ENCODE data around the gene MDN1. TPM values are rescaled to one million over a fixed set of nuclear protein-coding genes. Genes with fewer than 3 reads are reported as not detected.

MDN1 gene, protein sequence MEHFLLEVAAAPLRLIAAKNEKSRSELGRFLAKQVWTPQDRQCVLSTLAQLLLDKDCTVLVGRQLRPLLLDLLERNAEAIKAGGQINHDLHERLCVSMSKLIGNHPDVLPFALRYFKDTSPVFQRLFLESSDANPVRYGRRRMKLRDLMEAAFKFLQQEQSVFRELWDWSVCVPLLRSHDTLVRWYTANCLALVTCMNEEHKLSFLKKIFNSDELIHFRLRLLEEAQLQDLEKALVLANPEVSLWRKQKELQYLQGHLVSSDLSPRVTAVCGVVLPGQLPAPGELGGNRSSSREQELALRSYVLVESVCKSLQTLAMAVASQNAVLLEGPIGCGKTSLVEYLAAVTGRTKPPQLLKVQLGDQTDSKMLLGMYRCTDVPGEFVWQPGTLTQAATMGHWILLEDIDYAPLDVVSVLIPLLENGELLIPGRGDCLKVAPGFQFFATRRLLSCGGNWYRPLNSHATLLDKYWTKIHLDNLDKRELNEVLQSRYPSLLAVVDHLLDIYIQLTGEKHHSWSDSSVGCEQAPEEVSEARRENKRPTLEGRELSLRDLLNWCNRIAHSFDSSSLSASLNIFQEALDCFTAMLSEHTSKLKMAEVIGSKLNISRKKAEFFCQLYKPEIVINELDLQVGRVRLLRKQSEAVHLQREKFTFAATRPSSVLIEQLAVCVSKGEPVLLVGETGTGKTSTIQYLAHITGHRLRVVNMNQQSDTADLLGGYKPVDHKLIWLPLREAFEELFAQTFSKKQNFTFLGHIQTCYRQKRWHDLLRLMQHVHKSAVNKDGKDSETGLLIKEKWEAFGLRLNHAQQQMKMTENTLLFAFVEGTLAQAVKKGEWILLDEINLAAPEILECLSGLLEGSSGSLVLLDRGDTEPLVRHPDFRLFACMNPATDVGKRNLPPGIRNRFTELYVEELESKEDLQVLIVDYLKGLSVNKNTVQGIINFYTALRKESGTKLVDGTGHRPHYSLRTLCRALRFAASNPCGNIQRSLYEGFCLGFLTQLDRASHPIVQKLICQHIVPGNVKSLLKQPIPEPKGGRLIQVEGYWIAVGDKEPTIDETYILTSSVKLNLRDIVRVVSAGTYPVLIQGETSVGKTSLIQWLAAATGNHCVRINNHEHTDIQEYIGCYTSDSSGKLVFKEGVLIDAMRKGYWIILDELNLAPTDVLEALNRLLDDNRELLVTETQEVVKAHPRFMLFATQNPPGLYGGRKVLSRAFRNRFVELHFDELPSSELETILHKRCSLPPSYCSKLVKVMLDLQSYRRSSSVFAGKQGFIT (N-terminal part only)
- 10 to 100 TPM; 13.1 to 44.6 (median 20.8) TPM for total RNA-seq

DNA sequence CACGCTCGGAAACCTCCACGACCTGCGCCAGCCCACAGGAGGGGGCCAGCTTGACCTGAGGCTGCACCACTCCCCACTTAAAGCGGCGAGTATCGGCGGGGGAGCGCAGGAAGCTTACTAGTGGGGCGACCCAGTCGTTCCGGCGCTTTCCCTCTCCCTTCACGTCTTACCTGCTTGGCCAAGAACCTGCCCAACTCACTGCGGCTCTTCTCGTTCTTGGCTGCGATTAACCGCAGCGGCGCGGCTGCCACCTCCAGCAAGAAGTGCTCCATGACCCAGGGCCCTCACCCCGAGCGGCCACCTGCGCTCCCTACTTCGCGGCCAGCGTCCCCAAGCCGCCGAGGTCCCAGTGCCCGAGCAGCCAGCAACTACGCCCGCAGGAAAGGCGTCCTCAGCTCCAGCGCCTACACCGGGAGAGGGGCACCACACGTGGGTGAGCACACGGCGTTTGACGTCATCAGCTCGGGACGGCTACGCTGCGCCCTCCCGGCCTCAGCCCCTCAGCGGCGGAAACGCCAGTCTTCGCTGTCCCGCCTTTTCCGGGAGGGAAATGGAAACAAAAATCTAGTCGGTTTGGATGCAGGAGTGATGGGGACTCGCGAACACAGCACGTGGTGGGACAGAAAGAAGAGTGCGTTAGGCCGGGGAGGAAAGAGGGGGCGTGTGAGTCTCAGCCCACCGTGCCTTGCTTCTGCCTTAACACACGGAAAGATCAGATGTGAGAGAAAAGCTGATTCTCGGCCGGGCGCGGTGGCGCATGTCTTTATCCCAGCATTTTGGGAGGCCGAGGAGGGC lies at the start of gene MDN1:
Gene MDN1 (minus strand): TSS at position 459 of the 795 bp plus-strand sequence. CDS start 187 bp downstream, at position 272.
- peak in 3 of 4 donors; percentile 47 to 72 (median 47) for TF ChIP-seq POLR2A (IDR thresholded peaks at IDR 0.05)
- TF ChIP-seq, protein P1, sequence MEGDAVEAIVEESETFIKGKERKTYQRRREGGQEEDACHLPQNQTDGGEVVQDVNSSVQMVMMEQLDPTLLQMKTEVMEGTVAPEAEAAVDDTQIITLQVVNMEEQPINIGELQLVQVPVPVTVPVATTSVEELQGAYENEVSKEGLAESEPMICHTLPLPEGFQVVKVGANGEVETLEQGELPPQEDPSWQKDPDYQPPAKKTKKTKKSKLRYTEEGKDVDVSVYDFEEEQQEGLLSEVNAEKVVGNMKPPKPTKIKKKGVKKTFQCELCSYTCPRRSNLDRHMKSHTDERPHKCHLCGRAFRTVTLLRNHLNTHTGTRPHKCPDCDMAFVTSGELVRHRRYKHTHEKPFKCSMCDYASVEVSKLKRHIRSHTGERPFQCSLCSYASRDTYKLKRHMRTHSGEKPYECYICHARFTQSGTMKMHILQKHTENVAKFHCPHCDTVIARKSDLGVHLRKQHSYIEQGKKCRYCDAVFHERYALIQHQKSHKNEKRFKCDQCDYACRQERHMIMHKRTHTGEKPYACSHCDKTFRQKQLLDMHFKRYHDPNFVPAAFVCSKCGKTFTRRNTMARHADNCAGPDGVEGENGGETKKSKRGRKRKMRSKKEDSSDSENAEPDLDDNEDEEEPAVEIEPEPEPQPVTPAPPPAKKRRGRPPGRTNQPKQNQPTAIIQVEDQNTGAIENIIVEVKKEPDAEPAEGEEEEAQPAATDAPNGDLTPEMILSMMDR (IDR thresholded peaks at IDR 0.05): peak in 1 of 6 experiments; percentile 8
- H3K36me3 ChIP-seq: no peaks in the 10 kb centered on the region
- H3K27me3 ChIP-seq: no peaks in the 10 kb centered on the region
- no peaks in the 10 kb centered on the region for H3K9me3 ChIP-seq
- peak within 1 kb of the TSS; percentile 74 to 92 (median 82) for H3K4me3 ChIP-seq
- peak within 1 kb of the TSS; percentile 89 to 96 (median 91) for H3K27ac ChIP-seq
- peak; percentile 38 for DNase-seq
- WGBS, 2 donors: 0% methylated on average over 21 to 31 of the region's 65 CpGs
- intact Hi-C loops (cut with DNase I): no loop called here
- H3K4me1 ChIP-seq: peaks cover 16 to 32% (median 17%) of the 10 kb centered on the region in 3 donors

DNA sequence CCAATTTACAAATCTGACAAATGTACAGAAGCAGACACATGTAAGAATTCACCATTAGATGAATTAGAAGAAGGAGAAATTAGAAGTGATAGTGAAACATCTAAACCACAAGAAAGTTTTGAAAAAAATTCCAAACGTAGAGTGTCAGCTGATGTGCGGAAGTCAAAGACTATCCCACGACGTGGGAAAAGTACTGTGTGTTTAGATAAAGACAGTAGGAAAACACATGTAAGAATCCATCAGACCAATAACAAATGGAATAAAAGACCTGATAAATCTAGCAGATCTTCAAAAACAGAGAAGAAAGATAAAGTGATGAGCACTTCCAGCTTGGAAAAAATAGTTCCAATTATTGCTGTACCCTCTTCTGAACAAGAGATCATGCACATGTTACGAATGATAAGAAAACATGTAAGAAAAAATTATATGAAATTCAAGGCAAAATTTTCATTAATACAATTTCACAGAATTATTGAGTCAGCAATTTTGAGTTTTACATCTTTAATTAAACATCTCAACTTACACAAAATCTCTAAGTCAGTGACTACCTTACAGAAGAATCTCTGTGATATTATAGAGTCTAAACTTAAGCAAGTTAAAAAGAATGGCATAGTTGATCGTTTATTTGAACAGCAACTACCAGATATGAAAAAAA lies 46.6 kb upstream of the MDN1 start:
- TF ChIP-seq, protein P1 (IDR thresholded peaks at IDR 0.05): no peak
- no peak for TF ChIP-seq POLR2A (IDR thresholded peaks at IDR 0.05)
- H3K27ac ChIP-seq: no peak overlapping the region
- WGBS, 2 donors: 92 to 95% methylated on average over 6 of the region's 6 CpGs
- intact Hi-C loops (cut with DNase I): no loop called here
- no peaks in the 10 kb centered on the region for H3K27me3 ChIP-seq
- H3K4me3 ChIP-seq: no peak overlapping the region
- no peaks in the 10 kb centered on the region for H3K9me3 ChIP-seq
- DNase-seq: no peak
- H3K4me1 ChIP-seq: no peaks in the 10 kb centered on the region
- H3K36me3 ChIP-seq: peaks cover 11 to 89% (median 14%) of the 10 kb centered on the region in 3 donors

DNA sequence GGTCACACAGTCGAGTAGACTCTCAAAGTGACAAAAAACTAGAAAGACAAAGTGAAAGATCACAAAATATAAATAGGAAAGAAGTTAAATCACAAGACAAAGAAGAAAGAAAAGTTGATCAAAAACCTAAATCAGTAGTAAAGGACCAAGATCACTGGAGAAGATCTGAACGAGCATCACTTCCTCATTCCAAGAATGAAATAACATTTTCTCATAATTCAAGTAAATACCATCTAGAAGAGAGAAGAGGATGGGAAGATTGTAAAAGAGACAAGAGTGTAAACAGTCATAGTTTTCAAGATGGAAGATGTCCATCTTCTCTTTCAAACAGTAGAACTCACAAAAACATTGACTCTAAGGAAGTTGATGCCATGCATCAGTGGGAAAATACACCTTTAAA lies 43.1 kb upstream of the MDN1 start:
- Histone ChIP-seq H3K4me3 (no peak overlapping the region), H3K27ac (no peak overlapping the region), H3K9me3 (no peaks in the 10 kb centered on the region), H3K4me1 (no peaks in the 10 kb centered on the region), H3K36me3 (peaks cover 11 to 98% (median 20%) of the 10 kb centered on the region in 3 donors), H3K27me3 (no peaks in the 10 kb centered on the region)
- no peak for TF ChIP-seq POLR2A (IDR thresholded peaks at IDR 0.05)
- TF ChIP-seq, protein P1 (IDR thresholded peaks at IDR 0.05): no peak
- no peak for DNase-seq
- 81 to 91% methylated on average over 2 of the region's 2 CpGs for WGBS, 2 donors
- intact Hi-C loops (cut with DNase I): no loop called here

DNA sequence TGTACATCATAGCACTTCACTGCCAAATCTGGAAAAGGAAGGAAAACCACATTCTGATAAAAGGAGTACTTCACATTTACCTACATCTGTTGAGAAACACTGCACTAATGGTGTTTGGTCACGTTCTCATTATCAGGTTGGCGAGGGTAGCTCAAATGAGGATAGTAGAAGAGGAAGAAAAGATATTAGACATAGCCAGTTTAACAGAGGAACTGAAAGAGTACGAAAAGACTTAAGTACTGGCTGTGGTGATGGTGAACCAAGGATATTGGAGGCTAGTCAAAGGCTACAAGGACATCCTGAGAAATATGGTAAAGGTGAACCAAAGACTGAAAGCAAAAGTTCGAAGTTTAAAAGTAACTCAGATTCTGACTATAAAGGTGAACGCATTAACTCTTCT lies 42.7 kb upstream of the MDN1 start:
- Histone ChIP-seq H3K27ac (no peak overlapping the region), H3K4me1 (no peaks in the 10 kb centered on the region), H3K36me3 (peaks cover 11 to 98% (median 24%) of the 10 kb centered on the region in 3 donors), H3K4me3 (no peak overlapping the region), H3K9me3 (no peaks in the 10 kb centered on the region), H3K27me3 (no peaks in the 10 kb centered on the region)
- intact Hi-C loops (cut with DNase I): no loop called here
- TF ChIP-seq POLR2A (IDR thresholded peaks at IDR 0.05): no peak
- TF ChIP-seq, protein P1 (IDR thresholded peaks at IDR 0.05): no peak
- DNase-seq: no peak
- WGBS, 2 donors: 73 to 95% methylated on average over 5 of the region's 5 CpGs
